RWPE1 (cell line): Measurements from ENCODE around the gene LCN10.

Source experiments
- CTCF ChIA-PET: fragments of 350-600 bp; sonication (Branson Sonifier 250); formaldehyde crosslinking; extraction: SDS; loops from one replicate; lab custom pipeline; 2021; lab: Yijun Ruan, JAX
- POLR2A ChIA-PET: fragments of 400-600 bp; formaldehyde crosslinking; extraction: SDS; loops from one replicate; lab custom pipeline; 2020; ENCODE audit warnings: antibody characterized with exemption; ENCODE audit not compliant: low non-redundant PET; lab: Yijun Ruan, JAX
- DNase-seq: peaks from one replicate; pipeline ENCODE4 v3.0.0; 2012; ENCODE audit warnings: low spot score
- H3K27ac ChIP-seq: fragments of 450-650 bp; 2 replicates; pipeline ENCODE4 v1.5.1; 2017
- CTCF ChIP-seq: fragments of 450-650 bp; conservative IDR thresholded peaks from 2 replicates; pipeline ENCODE4 v1.5.1; 2017; ENCODE audit warnings: low read depth, mild to moderate bottlenecking

The LCN10 gene

GRCh38 chr9:136688274-136689107 lies 54.2 kb downstream of the LCN10 start:
- POLR2A ChIA-PET: interaction anchor here (0.9 kb wide), 1 partner anchor 40 kb away, joined by 3 read pairs; no protein-coding TSS in a partner anchor
- no peak for TF ChIP-seq CTCF
- DNase-seq: no peak
- CTCF ChIA-PET: interaction anchor here (0.8 to 2.5 kb wide), 3 partner anchors 17 to 99 kb away, joined by 3 to 18 read pairs (median 3); no protein-coding TSS in a partner anchor
- peak overlapping the region; percentile 84 for H3K27ac ChIP-seq
